OCI-LY1 (cell line): ENCODE data around the gene ATG5.

Experiments used
- H2AFZ ChIP-seq: fragments of 200-600 bp; sonication (generic), shearing (Covaris generic); 2 replicates; pipeline ENCODE4 v1.6.0; 2014; ENCODE audit warnings: antibody characterized with exemption, mild to moderate bottlenecking, low read length
- H3F3A ChIP-seq: fragments of 200-600 bp; sonication (generic), shearing (Covaris generic); 2 replicates; pipeline ENCODE4 v1.6.0; 2014; ENCODE audit warnings: mild to moderate bottlenecking, antibody characterized with exemption, low read length, moderate library complexity; ENCODE audit not compliant: insufficient read depth
- H3K27ac ChIP-seq: fragments of 200-600 bp; sonication (generic); 2 replicates; pipeline ENCODE4 v1.5.1; 2014; ENCODE audit warnings: low read length, mixed run types, mild to moderate bottlenecking, low read depth; ENCODE audit not compliant: poor library complexity, severe bottlenecking
- H3K27me3 ChIP-seq: fragments of 200-600 bp; sonication (generic); 2 replicates; pipeline ENCODE4 v1.6.0; 2014; ENCODE audit warnings: antibody characterized with exemption, mild to moderate bottlenecking, low read length, moderate library complexity; ENCODE audit not compliant: insufficient read depth
- H3K36me3 ChIP-seq: fragments of 200-600 bp; sonication (generic); 2 replicates; pipeline ENCODE4 v1.6.1; 2014; ENCODE audit warnings: mild to moderate bottlenecking, antibody characterized with exemption, low read length, moderate library complexity, mixed read lengths; ENCODE audit not compliant: insufficient read depth
- H3K4me1 ChIP-seq: fragments of 200-600 bp; sonication (generic); 2 replicates; pipeline ENCODE4 v1.5.1; 2014; ENCODE audit warnings: mild to moderate bottlenecking, low read length, moderate library complexity; ENCODE audit not compliant: insufficient read depth, severe bottlenecking
- H3K4me2 ChIP-seq: fragments of 200-600 bp; sonication (generic), shearing (Covaris generic); 2 replicates; pipeline ENCODE4 v1.6.1; 2014; ENCODE audit warnings: low read length
- H3K4me3 ChIP-seq: fragments of 200-600 bp; sonication (generic); 2 replicates; pipeline ENCODE4 v1.5.1; 2014; ENCODE audit warnings: low read length, low read depth, mild to moderate bottlenecking, mixed read lengths; ENCODE audit not compliant: poor library complexity, severe bottlenecking
- H3K79me2 ChIP-seq: fragments of 200-600 bp; shearing (Covaris generic); 2 replicates; pipeline ENCODE4 v1.6.1; 2016; ENCODE audit warnings: mixed run types, low read length, mixed read lengths; ENCODE audit not compliant: insufficient read depth
- H3K9ac ChIP-seq: fragments of 200-600 bp; sonication (generic), shearing (Covaris generic); 2 replicates; pipeline ENCODE4 v1.6.1; 2014; ENCODE audit warnings: mild to moderate bottlenecking, low read length, mixed read lengths
- H3K9me2 ChIP-seq: fragments of 200-600 bp; sonication (generic), shearing (Covaris generic); 2 replicates; pipeline ENCODE4 v1.6.1; 2014; ENCODE audit warnings: low read depth, mild to moderate bottlenecking, low read length, mixed read lengths
- H3K9me3 ChIP-seq: fragments of 200-600 bp; shearing (Covaris generic); 2 replicates; pipeline ENCODE4 v1.6.1; 2014; ENCODE audit warnings: low read length, mixed read lengths
- H4K20me1 ChIP-seq: fragments of 200-600 bp; sonication (generic), shearing (Covaris generic); 2 replicates; pipeline ENCODE4 v1.6.0; 2016; ENCODE audit warnings: mild to moderate bottlenecking, low read length; ENCODE audit not compliant: insufficient read depth
- EZH2 ChIP-seq: fragments of 200-600 bp; sonication (generic), shearing (Covaris generic); IDR thresholded peaks from 2 replicates; pipeline ENCODE4 v1.8.0; 2017; ENCODE audit warnings: borderline replicate concordance, mixed run types, mild to moderate bottlenecking, antibody characterized with exemption, low read length, moderate library complexity, mixed read lengths
- TF ChIP-seq, protein P1 (sequence below): fragments of 200-600 bp; sonication (generic), shearing (Covaris generic); IDR thresholded peaks from 2 replicates; pipeline ENCODE4 v1.5.1; 2017; ENCODE audit warnings: mild to moderate bottlenecking, antibody characterized with exemption, low read length, moderate library complexity, mixed read lengths

Gene ATG5

DNA sequence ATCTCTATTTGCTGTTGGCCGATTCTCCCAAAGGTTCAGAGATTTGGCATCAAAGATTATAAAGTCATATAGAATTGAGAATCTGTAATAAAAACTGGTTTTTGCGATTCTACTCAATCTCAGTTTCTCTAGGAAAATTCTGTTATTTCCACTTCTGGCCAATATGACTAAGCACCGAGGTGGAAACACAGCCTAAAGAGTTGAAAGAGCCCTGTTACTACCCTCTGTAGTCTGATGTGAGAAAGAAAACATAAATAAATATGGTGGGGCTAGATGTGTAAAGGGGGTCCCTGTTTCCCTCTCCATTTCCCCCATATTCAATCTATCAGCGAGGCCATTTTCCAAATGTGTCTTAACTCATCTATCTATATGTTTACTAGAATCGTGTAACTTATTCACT, 156.0 kb downstream of the ATG5 start:
- H2AFZ ChIP-seq = no peak overlapping the region
- H3K4me2 ChIP-seq = no peak overlapping the region
- peaks cover 4% of the 10 kb centered on the region for H3K4me1 ChIP-seq
- H3K36me3 ChIP-seq = no peaks in the 10 kb centered on the region
- no peak for TF ChIP-seq EZH2
- TF ChIP-seq, protein P1, sequence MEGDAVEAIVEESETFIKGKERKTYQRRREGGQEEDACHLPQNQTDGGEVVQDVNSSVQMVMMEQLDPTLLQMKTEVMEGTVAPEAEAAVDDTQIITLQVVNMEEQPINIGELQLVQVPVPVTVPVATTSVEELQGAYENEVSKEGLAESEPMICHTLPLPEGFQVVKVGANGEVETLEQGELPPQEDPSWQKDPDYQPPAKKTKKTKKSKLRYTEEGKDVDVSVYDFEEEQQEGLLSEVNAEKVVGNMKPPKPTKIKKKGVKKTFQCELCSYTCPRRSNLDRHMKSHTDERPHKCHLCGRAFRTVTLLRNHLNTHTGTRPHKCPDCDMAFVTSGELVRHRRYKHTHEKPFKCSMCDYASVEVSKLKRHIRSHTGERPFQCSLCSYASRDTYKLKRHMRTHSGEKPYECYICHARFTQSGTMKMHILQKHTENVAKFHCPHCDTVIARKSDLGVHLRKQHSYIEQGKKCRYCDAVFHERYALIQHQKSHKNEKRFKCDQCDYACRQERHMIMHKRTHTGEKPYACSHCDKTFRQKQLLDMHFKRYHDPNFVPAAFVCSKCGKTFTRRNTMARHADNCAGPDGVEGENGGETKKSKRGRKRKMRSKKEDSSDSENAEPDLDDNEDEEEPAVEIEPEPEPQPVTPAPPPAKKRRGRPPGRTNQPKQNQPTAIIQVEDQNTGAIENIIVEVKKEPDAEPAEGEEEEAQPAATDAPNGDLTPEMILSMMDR = no peak
- H4K20me1 ChIP-seq = no peaks in the 10 kb centered on the region
- no peak overlapping the region for H3K27ac ChIP-seq
- H3K9me3 ChIP-seq = no peaks in the 10 kb centered on the region
- H3K9ac ChIP-seq = no peak overlapping the region
- H3K4me3 ChIP-seq = no peak overlapping the region
- no peaks in the 10 kb centered on the region for H3K27me3 ChIP-seq
- no peaks in the 10 kb centered on the region for H3K79me2 ChIP-seq
- H3F3A ChIP-seq = no peaks in the 10 kb centered on the region
- H3K9me2 ChIP-seq = no peaks in the 10 kb centered on the region

DNA sequence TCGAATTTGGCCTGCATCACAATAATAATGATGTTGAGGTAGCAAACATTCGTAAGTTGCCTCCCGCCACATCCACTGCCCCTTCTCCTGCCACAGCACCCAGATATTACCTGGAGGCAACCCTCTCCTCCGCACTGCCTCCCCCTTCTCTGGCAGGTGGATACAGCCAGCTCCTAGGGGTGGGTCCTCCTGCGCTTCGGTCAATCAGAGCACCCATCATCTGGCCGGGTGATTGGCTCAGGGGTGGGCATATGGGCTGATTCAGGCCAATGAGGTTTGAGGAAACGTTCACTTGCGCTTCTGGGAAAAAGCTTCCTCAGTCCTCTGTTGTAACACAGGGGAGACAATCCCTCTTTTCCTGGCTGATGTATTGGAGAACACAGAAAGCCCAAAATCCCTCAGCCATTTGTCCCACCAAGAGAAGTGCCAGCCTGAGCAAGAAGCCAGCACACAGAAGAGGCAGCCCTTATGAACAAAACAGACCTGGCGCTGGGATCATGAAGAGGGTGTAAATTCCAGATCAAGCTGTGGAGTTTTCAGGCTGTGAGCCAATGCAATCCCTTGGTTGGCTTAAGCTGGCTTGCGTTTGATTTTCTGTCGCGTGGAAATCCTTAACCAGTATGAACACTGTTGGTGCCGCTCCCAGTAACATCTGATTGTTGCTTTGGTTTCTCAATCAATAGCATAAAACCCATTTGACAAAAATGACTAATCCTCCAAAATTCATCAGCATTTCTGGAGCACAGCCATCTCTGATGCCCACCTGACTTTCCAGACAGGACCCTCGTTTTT, 157.3 kb downstream of the ATG5 start:
- Histone ChIP-seq H3K9ac (no peak overlapping the region), H3K4me3 (no peak overlapping the region)
- TF ChIP-seq, protein P1 = no peak
- no peak for TF ChIP-seq EZH2

DNA sequence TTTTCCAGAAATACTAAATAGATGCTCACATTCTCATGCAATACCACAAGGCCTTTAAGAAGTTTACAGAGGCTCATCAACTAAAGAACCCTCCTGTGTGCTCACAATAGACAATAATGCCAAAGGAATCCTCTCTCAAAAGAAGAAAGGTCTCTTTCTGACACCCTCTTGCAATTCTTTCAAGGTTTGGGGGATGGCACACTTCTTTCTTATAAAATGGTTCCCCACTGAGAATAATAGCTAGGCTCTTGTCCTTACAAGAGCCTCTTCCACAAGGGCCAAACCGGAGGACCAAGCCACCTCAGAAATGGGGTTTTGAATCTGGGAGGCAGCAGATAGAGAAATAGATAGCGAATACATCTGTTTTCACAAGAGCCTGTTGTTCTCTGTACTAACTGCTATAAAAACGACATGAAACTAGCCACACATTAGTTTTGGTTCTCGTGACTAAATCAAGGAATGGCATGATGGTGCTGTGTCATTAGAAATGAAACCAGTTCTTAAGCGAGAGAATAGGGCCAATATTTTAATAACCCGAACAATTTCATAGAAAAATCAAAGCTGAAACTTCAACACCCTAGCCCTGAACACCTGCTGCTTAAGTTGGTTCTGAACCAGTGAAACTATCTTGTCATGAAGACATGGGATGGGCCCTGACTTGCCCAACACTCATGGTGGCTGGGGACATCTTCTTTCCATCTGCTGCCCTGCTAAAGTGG, 158.3 kb downstream of the ATG5 start:
- Histone ChIP-seq H2AFZ (no peak overlapping the region), H4K20me1 (no peaks in the 10 kb centered on the region), H3K9ac (no peak overlapping the region), H3K27me3 (no peaks in the 10 kb centered on the region), H3K4me2 (no peak overlapping the region), H3K79me2 (no peaks in the 10 kb centered on the region), H3K36me3 (no peaks in the 10 kb centered on the region), H3K4me1 (peaks cover 22% of the 10 kb centered on the region), H3K9me3 (no peaks in the 10 kb centered on the region), H3K9me2 (no peaks in the 10 kb centered on the region), H3K27ac (no peak overlapping the region), H3F3A (no peaks in the 10 kb centered on the region), H3K4me3 (no peak overlapping the region)
- TF ChIP-seq, protein P1 = no peak
- no peak for TF ChIP-seq EZH2

More for the DNA sequence above, 157.3 kb downstream of the ATG5 start:
- Histone ChIP-seq H3F3A (no peaks in the 10 kb centered on the region), H3K9me2 (no peaks in the 10 kb centered on the region), H3K27ac (no peak overlapping the region), H3K27me3 (no peaks in the 10 kb centered on the region), H3K79me2 (no peaks in the 10 kb centered on the region), H3K4me1 (peaks cover 16% of the 10 kb centered on the region), H2AFZ (no peak overlapping the region), H4K20me1 (no peaks in the 10 kb centered on the region), H3K4me2 (no peak overlapping the region), H3K9me3 (no peaks in the 10 kb centered on the region), H3K36me3 (no peaks in the 10 kb centered on the region)
